GM21528 (cell line): ENCODE measurements around the gene PRSS53.

Experiments
- ATAC-seq: cut with Tn5 transposase; IDR thresholded peaks from one replicate; pipeline ENCODE4 v1.9.1; 2021; ENCODE audit warnings: mild to moderate bottlenecking, moderate library complexity; ENCODE audit not compliant: unreplicated experiment, low FRiP score

PRSS53 gene

GRCh38 chr16:31099860-31100638 lies 11.3 kb upstream of the PRSS53 start:
- no peak for ATAC-seq

- ATAC-seq, result peak; percentile 88
These were observed 5.8 kb upstream of the PRSS53 start, which contains the start of gene VKORC1 for GRCh38 chr16:31094424-31095120. TSS of gene VKORC1 (minus strand) at chr16:31094797. CDS start at chr16:31094729, 68 bp downstream.

GRCh38 chr16:31094088-31094423 lies 5.3 kb upstream of the PRSS53 start:
- ATAC-seq, result no peak

GRCh38 chr16:31093132-31093703 lies 4.5 kb upstream of the PRSS53 start:
- no peak for ATAC-seq

GRCh38 chr16:31092330-31092729 lies 3.6 kb upstream of the PRSS53 start:
- no peak for ATAC-seq

- ATAC-seq, result no peak
These were observed 1.8 kb upstream of the PRSS53 start for GRCh38 chr16:31090540-31090939.

GRCh38 chr16:31089199-31089598 lies 456 bp upstream of the PRSS53 start:
- ATAC-seq, result no peak

- no peak for ATAC-seq
These were observed 772 bp downstream of the PRSS53 start for GRCh38 chr16:31087971-31088370.

- ATAC-seq, result no peak
These were observed 1.3 kb downstream of the PRSS53 start for GRCh38 chr16:31087481-31087880.

GRCh38 chr16:31086629-31086906 lies 2.2 kb downstream of the PRSS53 start:
- no peak for ATAC-seq

- no peak for ATAC-seq
These were observed 2.7 kb downstream of the PRSS53 start for GRCh38 chr16:31085873-31086628.

GRCh38 chr16:31085411-31085810 lies 3.3 kb downstream of the PRSS53 start:
- ATAC-seq, result no peak

GRCh38 chr16:31084584-31085302 lies 4.0 kb downstream of the PRSS53 start:
- ATAC-seq, result no peak

- ATAC-seq, result no peak
These were observed 4.8 kb downstream of the PRSS53 start for GRCh38 chr16:31083981-31084380.

GRCh38 chr16:31083556-31083955 lies 5.2 kb downstream of the PRSS53 start:
- no peak for ATAC-seq

- ATAC-seq, result no peak
These were observed 5.7 kb downstream of the PRSS53 start for GRCh38 chr16:31083081-31083480.

GRCh38 chr16:31082368-31083045 lies 6.2 kb downstream of the PRSS53 start:
- ATAC-seq, result no peak

GRCh38 chr16:31081428-31082351 lies 7.1 kb downstream of the PRSS53 start:
- no peak for ATAC-seq
